A549 (cell line): Measurements from ENCODE around the gene FUT6.

Source experiments
- EP300 ChIP-seq, 2 experiments: fragments of >200 bp; sonication (Bioruptor Twin); formaldehyde crosslinking; IDR thresholded peaks; 2 replicates in 1 of 2; 3 replicates in 1 of 2; pipeline ENCODE4 v1.6.1; 2016 to 2017
- KDM5A ChIP-seq: fragments of 200-600 bp; sonication (generic); IDR thresholded peaks from 2 replicates; pipeline ENCODE4 v1.6.1; 2016; ENCODE audit warnings: antibody characterized with exemption, mild to moderate bottlenecking
- PBX3 ChIP-seq: IDR thresholded peaks from 2 replicates; pipeline ENCODE4 v1.6.1; 2012
- POLR2A ChIP-seq: IDR thresholded peaks from 2 replicates; pipeline ENCODE4 v1.6.1; 2012; ENCODE audit warnings: mild to moderate bottlenecking, low read length
- TF ChIP-seq, protein P1 (sequence below): fragments of >200 bp; sonication (Bioruptor Twin); formaldehyde crosslinking; IDR thresholded peaks from 3 replicates; pipeline ENCODE4 v1.5.1; 2016
- TF ChIP-seq, protein P2 (sequence below): fragments of 200-600 bp; sonication (generic); IDR thresholded peaks from 2 replicates; pipeline ENCODE4 v1.6.1; 2016; ENCODE audit warnings: antibody characterized with exemption, mild to moderate bottlenecking, moderate library complexity

DNA sequence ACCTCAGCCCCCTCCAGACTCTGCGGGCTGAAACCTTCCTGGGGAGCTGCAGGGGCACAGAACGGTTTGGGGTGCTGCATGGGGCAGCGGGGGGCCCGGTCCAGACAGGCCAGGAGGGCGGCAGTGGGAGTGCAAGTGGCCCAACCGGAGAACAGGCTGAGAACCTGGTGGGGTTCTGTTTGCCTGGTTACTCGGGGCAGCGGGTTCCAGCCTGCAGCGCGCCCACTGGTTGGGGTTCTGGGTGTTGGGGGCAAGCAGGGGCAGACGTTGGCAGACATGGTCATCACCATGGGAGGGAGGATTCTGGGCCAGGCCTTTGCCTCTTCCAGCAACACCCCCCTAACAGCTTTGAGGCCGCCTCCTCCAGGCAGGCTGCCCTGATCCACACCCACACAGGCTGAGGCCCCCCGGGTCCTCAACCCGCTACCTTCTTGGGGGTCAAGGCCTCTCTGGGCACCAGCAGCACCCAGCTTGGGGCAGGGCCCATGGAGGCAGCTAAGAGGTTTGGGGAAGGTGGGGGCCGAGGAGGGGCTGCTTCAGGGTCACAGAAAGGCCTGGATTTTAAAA lies 54.8 kb downstream of the FUT6 start, which contains the start of gene PRR22:
- no peak for TF ChIP-seq EP300 (IDR thresholded peaks at IDR 0.05)
- TF ChIP-seq, protein P1, sequence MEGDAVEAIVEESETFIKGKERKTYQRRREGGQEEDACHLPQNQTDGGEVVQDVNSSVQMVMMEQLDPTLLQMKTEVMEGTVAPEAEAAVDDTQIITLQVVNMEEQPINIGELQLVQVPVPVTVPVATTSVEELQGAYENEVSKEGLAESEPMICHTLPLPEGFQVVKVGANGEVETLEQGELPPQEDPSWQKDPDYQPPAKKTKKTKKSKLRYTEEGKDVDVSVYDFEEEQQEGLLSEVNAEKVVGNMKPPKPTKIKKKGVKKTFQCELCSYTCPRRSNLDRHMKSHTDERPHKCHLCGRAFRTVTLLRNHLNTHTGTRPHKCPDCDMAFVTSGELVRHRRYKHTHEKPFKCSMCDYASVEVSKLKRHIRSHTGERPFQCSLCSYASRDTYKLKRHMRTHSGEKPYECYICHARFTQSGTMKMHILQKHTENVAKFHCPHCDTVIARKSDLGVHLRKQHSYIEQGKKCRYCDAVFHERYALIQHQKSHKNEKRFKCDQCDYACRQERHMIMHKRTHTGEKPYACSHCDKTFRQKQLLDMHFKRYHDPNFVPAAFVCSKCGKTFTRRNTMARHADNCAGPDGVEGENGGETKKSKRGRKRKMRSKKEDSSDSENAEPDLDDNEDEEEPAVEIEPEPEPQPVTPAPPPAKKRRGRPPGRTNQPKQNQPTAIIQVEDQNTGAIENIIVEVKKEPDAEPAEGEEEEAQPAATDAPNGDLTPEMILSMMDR: no peak
- TF ChIP-seq POLR2A: no peak
- no peak for TF ChIP-seq PBX3
- TF ChIP-seq, protein P2, sequence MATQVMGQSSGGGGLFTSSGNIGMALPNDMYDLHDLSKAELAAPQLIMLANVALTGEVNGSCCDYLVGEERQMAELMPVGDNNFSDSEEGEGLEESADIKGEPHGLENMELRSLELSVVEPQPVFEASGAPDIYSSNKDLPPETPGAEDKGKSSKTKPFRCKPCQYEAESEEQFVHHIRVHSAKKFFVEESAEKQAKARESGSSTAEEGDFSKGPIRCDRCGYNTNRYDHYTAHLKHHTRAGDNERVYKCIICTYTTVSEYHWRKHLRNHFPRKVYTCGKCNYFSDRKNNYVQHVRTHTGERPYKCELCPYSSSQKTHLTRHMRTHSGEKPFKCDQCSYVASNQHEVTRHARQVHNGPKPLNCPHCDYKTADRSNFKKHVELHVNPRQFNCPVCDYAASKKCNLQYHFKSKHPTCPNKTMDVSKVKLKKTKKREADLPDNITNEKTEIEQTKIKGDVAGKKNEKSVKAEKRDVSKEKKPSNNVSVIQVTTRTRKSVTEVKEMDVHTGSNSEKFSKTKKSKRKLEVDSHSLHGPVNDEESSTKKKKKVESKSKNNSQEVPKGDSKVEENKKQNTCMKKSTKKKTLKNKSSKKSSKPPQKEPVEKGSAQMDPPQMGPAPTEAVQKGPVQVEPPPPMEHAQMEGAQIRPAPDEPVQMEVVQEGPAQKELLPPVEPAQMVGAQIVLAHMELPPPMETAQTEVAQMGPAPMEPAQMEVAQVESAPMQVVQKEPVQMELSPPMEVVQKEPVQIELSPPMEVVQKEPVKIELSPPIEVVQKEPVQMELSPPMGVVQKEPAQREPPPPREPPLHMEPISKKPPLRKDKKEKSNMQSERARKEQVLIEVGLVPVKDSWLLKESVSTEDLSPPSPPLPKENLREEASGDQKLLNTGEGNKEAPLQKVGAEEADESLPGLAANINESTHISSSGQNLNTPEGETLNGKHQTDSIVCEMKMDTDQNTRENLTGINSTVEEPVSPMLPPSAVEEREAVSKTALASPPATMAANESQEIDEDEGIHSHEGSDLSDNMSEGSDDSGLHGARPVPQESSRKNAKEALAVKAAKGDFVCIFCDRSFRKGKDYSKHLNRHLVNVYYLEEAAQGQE: no peak
- no peak for TF ChIP-seq KDM5A
